ENCODE data around the gene DNAH8.
"Not testable (repeated sequence)": the region's sequence is repeated elsewhere in the genome, so short reads cannot be mapped to it uniquely, and the experiment has no call there.

Gene DNAH8

GRCh38 chr6:38871741-38872568 lies 156.8 kb downstream of the DNAH8 start:
- Histone ChIP-seq H3K36me3 (ENCODE audit: insufficient read depth, low read length) (no peaks in the 10 kb centered on the region), H3K4me1 (ENCODE audit: insufficient read depth, low read length) (peaks cover 5% of the 10 kb centered on the region; the same call in 1 of the 2 replicates), H3K9ac (ENCODE audit: low read depth, low read length) (no peak overlapping the region), H3K9me3 (ENCODE audit: control insufficient read depth, insufficient read depth, low read length) (no peaks in the 10 kb centered on the region)

- Histone ChIP-seq H3K36me3 (ENCODE audit: insufficient read depth, low read length) (no peaks in the 10 kb centered on the region), H3K9me3 (ENCODE audit: control insufficient read depth, insufficient read depth, low read length) (no peaks in the 10 kb centered on the region), H3K9ac (ENCODE audit: low read depth, low read length) (no peak overlapping the region), H3K4me1 (ENCODE audit: insufficient read depth, low read length) (peaks cover 5% of the 10 kb centered on the region; the same call in 1 of the 2 replicates)
Observed at GRCh38 chr6:38873001-38873400, 157.9 kb downstream of the DNAH8 start.

GRCh38 chr6:38873816-38874215 lies 158.7 kb downstream of the DNAH8 start:
- H3K9me3 ChIP-seq (ENCODE audit: control insufficient read depth, insufficient read depth, low read length); H3K4me1 ChIP-seq (ENCODE audit: insufficient read depth, low read length); H3K9ac ChIP-seq (ENCODE audit: low read depth, low read length); H3K36me3 ChIP-seq (ENCODE audit: insufficient read depth, low read length): not testable (repeated sequence)

GRCh38 chr6:38876475-38876874 lies 161.4 kb downstream of the DNAH8 start:
- H3K4me1 ChIP-seq (ENCODE audit: insufficient read depth, low read length): peaks cover 5% of the 10 kb centered on the region; the same call in 1 of the 2 replicates
- H3K9me3 ChIP-seq (ENCODE audit: control insufficient read depth, insufficient read depth, low read length): no peaks in the 10 kb centered on the region
- H3K36me3 ChIP-seq (ENCODE audit: insufficient read depth, low read length): no peaks in the 10 kb centered on the region
- H3K9ac ChIP-seq (ENCODE audit: low read depth, low read length): no peak overlapping the region

GRCh38 chr6:38877721-38878120 lies 162.6 kb downstream of the DNAH8 start:
- peaks cover 5% of the 10 kb centered on the region; the same call in 1 of the 2 replicates for H3K4me1 ChIP-seq (ENCODE audit: insufficient read depth, low read length)
- H3K36me3 ChIP-seq (ENCODE audit: insufficient read depth, low read length): no peaks in the 10 kb centered on the region
- H3K9me3 ChIP-seq (ENCODE audit: control insufficient read depth, insufficient read depth, low read length): no peaks in the 10 kb centered on the region
- no peak overlapping the region for H3K9ac ChIP-seq (ENCODE audit: low read depth, low read length)

- Histone ChIP-seq H3K9me3 (ENCODE audit: control insufficient read depth, insufficient read depth, low read length) (no peaks in the 10 kb centered on the region), H3K36me3 (ENCODE audit: insufficient read depth, low read length) (no peaks in the 10 kb centered on the region), H3K9ac (ENCODE audit: low read depth, low read length) (no peak overlapping the region), H3K4me1 (ENCODE audit: insufficient read depth, low read length) (no peaks in the 10 kb centered on the region)
Observed at GRCh38 chr6:38882157-38882556, 167.0 kb downstream of the DNAH8 start.

- Histone ChIP-seq H3K36me3 (ENCODE audit: insufficient read depth, low read length) (no peaks in the 10 kb centered on the region), H3K9me3 (ENCODE audit: control insufficient read depth, insufficient read depth, low read length) (no peaks in the 10 kb centered on the region), H3K4me1 (ENCODE audit: insufficient read depth, low read length) (peaks cover 8% of the 10 kb centered on the region), H3K9ac (ENCODE audit: low read depth, low read length) (no peak overlapping the region)
Observed at GRCh38 chr6:38897507-38897906, 182.4 kb downstream of the DNAH8 start.

- Histone ChIP-seq H3K9ac (ENCODE audit: low read depth, low read length) (no peak overlapping the region), H3K9me3 (ENCODE audit: control insufficient read depth, insufficient read depth, low read length) (no peaks in the 10 kb centered on the region), H3K4me1 (ENCODE audit: insufficient read depth, low read length) (peaks cover 8% of the 10 kb centered on the region), H3K36me3 (ENCODE audit: insufficient read depth, low read length) (no peaks in the 10 kb centered on the region)
Observed at GRCh38 chr6:38901802-38902522, 186.9 kb downstream of the DNAH8 start.

GRCh38 chr6:38906582-38906981 lies 191.5 kb downstream of the DNAH8 start:
- no peaks in the 10 kb centered on the region for H3K36me3 ChIP-seq (ENCODE audit: insufficient read depth, low read length)
- no peaks in the 10 kb centered on the region for H3K9me3 ChIP-seq (ENCODE audit: control insufficient read depth, insufficient read depth, low read length)
- H3K4me1 ChIP-seq (ENCODE audit: insufficient read depth, low read length): peaks cover 8% of the 10 kb centered on the region
- no peak overlapping the region for H3K9ac ChIP-seq (ENCODE audit: low read depth, low read length)

- peaks cover 2% of the 10 kb centered on the region; the same call in 1 of the 2 replicates for H3K4me1 ChIP-seq (ENCODE audit: insufficient read depth, low read length)
Observed at GRCh38 chr6:38907264-38907663, 192.2 kb downstream of the DNAH8 start.

GRCh38 chr6:38909015-38909730 lies 194.1 kb downstream of the DNAH8 start:
- Histone ChIP-seq H3K9me3 (ENCODE audit: control insufficient read depth, insufficient read depth, low read length) (no peaks in the 10 kb centered on the region), H3K9ac (ENCODE audit: low read depth, low read length) (no peak overlapping the region), H3K36me3 (ENCODE audit: insufficient read depth, low read length) (no peaks in the 10 kb centered on the region), H3K4me1 (ENCODE audit: insufficient read depth, low read length) (no peaks in the 10 kb centered on the region)

More at GRCh38 chr6:38907264-38907663, 192.2 kb downstream of the DNAH8 start:
- Histone ChIP-seq H3K9ac (ENCODE audit: low read depth, low read length) (no peak overlapping the region), H3K9me3 (ENCODE audit: control insufficient read depth, insufficient read depth, low read length) (no peaks in the 10 kb centered on the region), H3K36me3 (ENCODE audit: insufficient read depth, low read length) (no peaks in the 10 kb centered on the region)

GRCh38 chr6:38910207-38910606 lies 195.1 kb downstream of the DNAH8 start:
- Histone ChIP-seq H3K9ac (ENCODE audit: low read depth, low read length) (no peak overlapping the region), H3K9me3 (ENCODE audit: control insufficient read depth, insufficient read depth, low read length) (no peaks in the 10 kb centered on the region), H3K36me3 (ENCODE audit: insufficient read depth, low read length) (no peaks in the 10 kb centered on the region), H3K4me1 (ENCODE audit: insufficient read depth, low read length) (no peaks in the 10 kb centered on the region)

GRCh38 chr6:38912378-38912777 lies 197.3 kb downstream of the DNAH8 start:
- Histone ChIP-seq H3K9me3 (ENCODE audit: control insufficient read depth, insufficient read depth, low read length) (no peaks in the 10 kb centered on the region), H3K4me1 (ENCODE audit: insufficient read depth, low read length) (no peaks in the 10 kb centered on the region), H3K36me3 (ENCODE audit: insufficient read depth, low read length) (no peaks in the 10 kb centered on the region), H3K9ac (ENCODE audit: low read depth, low read length) (no peak overlapping the region)

- H3K9me3 ChIP-seq (ENCODE audit: control insufficient read depth, insufficient read depth, low read length): no peaks in the 10 kb centered on the region
- no peaks in the 10 kb centered on the region for H3K36me3 ChIP-seq (ENCODE audit: insufficient read depth, low read length)
- H3K4me1 ChIP-seq (ENCODE audit: insufficient read depth, low read length): no peaks in the 10 kb centered on the region
- H3K9ac ChIP-seq (ENCODE audit: low read depth, low read length): no peak overlapping the region
Observed at GRCh38 chr6:38915205-38915925, 200.3 kb downstream of the DNAH8 start.

Measured in ES-I3 (cell line).